NCI-H460 (cell line): ENCODE measurements around the gene VPREB3. TPM values are rescaled to one million over a fixed set of nuclear protein-coding genes. Genes with fewer than 3 reads are reported as not detected.

Source experiments
- DNase-seq: peaks from one replicate; pipeline ENCODE4 v3.0.0-alpha.2; 2016; ENCODE audit warnings: low read depth; ENCODE audit errors: extremely low read depth
- polyA plus RNA-seq: library from polyadenylated mRNA; depleted of rRNA; stranded (reverse); fragments of >200 nt; gene quantifications from 2 replicates; pipeline ENCODE4 v1.2.3, GENCODE V29; 2014; cell fraction: nucleus; rRNA removed
- total RNA-seq: library from RNA; depleted of rRNA; stranded (reverse); fragments of >200 nt; shearing (Covaris generic); gene quantifications from 2 replicates; pipeline ENCODE4 v1.2.3, GENCODE V29; 2014; rRNA removed

Gene VPREB3
- not detected in 2 replicates for total RNA-seq
- not detected in 2 replicates for polyA plus RNA-seq

- no peak for DNase-seq
Measured at GRCh38 chr22:23754220-23754919, at the start of gene VPREB3. VPREB3 (minus strand) TSS chr22:23754425; CDS start chr22:23754363, 62 bp downstream.

- no peak for DNase-seq
Measured at GRCh38 chr22:23803001-23803819, 49.0 kb upstream of the VPREB3 start.

GRCh38 chr22:23801886-23802377, 47.7 kb upstream of the VPREB3 start:
- no peak for DNase-seq

DNA sequence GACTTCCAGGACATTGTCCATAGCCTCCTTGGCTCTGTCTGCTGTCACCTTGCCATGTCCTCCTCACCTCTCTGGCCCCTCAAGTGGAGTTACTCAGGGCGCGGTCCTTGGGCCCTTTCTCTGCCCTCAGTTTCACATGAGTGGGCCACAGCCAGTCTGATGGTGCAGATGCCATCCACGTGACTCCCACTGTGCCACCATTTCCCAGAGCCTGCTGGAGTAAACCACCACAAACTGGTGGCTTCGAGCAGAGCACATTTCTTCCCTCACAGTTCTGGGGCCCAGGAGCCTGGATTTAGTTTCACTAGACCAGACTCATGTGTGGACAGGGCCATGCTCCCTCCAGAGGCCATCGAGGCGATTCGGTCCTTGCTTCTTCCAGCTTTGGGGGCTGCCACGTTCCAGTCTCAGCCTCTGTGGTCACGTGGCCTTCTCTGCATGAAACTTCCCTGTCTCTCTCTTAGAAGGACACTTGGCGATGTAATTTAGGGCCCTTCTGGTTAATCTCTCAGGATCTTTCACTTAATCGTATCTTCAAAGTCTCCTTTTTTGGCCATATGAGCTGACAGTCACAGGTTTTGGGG, 47.1 kb upstream of the VPREB3 start:
- DNase-seq, result no peak

GRCh38 chr22:23800297-23801237, 46.3 kb upstream of the VPREB3 start:
- no peak for DNase-seq

GRCh38 chr22:23796461-23796860, 42.2 kb upstream of the VPREB3 start:
- DNase-seq, result no peak

- DNase-seq, result no peak
Measured at GRCh38 chr22:23793326-23793725, 39.1 kb upstream of the VPREB3 start.

- no peak for DNase-seq
Measured at GRCh38 chr22:23791738-23792645, 37.8 kb upstream of the VPREB3 start.

DNA sequence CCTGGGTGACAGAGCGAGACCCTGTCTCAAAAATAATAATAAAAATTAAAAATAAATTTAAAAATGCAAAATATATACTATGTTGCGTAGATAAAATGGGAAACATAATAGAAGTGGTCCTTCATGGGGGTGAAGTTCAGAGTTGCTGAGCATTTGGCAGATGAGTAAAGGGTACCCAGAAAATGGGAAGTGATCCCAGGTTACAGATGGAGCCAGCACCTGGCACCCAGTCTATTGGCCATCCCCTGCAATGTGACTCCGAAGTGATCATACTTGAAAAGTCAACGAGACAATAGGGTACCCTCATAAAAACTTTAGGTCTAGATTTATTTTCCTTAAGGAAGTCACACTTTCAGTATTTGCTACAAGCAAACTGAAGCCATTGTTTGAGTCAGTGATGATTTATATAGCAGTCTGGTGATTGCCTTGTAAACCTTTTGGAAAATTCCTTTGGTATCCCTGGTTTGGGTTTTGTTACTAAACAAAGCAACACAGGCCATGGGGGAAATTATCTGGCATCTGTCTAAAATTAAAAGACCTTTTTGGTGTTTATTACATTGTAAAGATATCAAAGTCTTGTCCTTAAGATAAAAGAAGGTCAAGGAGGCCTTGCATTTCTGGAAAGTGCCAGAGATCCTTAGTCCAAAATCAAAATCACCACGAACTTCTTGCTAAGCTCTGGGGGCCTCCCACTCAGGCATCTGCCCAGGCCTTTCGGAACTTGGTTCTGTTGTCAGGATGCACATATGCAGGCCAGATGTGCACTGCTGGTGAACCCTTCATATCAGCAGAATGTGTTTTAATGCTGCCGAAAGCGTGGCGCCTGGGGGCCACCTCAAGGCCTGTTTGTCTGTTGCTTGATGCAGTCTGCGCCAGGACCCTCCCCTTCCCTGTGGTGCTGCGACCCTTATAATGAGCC, 36.9 kb upstream of the VPREB3 start:
- no peak for DNase-seq

DNA sequence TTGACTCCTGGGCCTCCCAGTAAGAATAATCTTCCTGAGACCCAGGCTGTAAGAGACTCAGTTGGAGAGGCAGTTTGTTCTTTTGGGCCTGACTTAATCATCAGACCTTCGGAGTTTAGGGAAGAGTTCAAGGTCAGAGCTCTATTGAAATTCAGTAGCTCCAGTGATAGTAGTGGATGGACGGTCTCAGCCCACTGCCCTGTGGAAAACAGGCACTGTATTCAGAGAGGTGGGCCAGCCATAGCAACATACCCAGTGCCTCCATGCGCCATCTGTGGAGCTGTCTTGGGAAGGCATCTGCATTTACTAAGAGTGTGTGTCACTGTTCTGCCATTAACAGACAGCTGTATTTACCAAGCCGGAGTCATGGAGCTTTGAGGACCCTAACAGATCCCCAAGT, 35.4 kb upstream of the VPREB3 start:
- no peak for DNase-seq

DNA sequence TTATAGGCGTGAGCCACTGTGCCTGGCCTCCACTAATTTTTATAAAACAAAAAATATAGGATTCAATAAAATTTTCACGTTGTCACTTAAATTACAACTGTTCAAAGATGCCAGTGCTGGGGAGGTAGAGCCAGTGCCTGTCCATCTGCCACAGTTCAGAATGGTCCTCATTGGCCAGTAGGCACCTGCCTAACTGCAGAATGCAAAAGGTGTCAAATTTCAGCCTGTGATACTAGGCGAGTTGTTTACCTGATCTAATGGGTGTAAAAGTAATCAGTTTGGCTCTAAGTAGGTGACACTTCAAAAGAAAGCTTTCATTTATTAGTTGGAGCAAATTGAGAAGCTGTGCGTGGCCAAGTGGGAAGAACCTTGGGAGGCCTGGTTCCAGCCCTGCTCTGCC, 34.9 kb upstream of the VPREB3 start:
- no peak for DNase-seq

- DNase-seq, result no peak
Measured at GRCh38 chr22:23787910-23788309, 33.7 kb upstream of the VPREB3 start.

DNA sequence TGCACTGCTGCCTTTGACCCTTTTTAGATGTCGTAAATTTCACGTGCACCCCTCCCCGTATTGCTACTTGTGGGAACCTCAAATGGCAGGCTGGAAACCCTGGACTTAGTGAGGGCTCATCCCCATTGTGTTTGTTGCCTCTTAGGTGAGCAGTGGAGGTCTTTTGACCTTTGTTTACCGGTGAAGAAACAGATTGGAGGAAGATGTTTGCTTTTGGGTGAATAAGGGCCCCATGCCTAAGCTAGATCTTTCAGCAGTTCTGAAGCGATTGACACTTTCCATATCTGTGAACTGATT, 33.3 kb upstream of the VPREB3 start:
- no peak for DNase-seq

- DNase-seq, result peak; percentile 63
Measured at GRCh38 chr22:23786752-23787599, 32.8 kb upstream of the VPREB3 start, which contains the start of gene SMARCB1. SMARCB1 (plus strand) TSS chr22:23786966; CDS start chr22:23787170, 204 bp downstream.

- no peak for DNase-seq
Measured at GRCh38 chr22:23786261-23786710, 32.1 kb upstream of the VPREB3 start.

DNA sequence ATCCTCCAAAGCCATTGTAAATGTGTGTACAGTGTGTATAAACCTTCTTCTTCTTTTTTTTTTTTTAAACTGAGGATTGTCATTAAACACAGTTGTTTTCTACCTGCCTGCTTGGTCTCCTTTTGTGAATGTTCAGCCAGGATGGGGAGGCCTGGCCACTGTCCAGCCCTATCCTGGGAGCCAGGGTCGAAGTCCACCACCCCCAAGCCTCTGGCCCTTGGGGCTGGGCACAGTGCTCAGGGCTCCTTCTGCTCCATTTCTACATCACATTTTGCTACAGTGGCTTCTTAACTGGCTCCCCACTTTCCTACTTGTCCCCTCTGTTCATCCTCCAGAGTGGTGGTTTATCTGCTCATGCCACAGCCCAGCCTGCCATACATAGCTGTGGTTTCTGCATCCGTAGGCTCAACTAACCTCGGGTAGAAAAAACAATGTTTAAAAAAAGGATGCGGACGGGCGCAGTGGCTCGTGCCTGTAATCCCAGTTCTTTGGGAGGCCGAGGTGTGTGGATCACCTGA, 30.0 kb upstream of the VPREB3 start:
- no peak for DNase-seq
